NCI-H1417 treated with DMSO at 0.1 percent for 48 hours (cell line): ENCODE data around the gene SLU7.
"Not testable (repeated sequence)": the region's sequence is repeated elsewhere in the genome, so short reads cannot be mapped to it uniquely, and the experiment has no call there.

ENCODE experiments used
- DNase-seq: peaks from one replicate; lab custom pipeline; 2025; lab: John Stamatoyannopoulos, UW

The SLU7 gene

GRCh38 chr5:160450164-160450932 is 31.5 kb upstream of the SLU7 start:
- no peak for DNase-seq

- DNase-seq: no peak
Measured at GRCh38 chr5:160449458-160449857, 30.6 kb upstream of the SLU7 start.

DNA sequence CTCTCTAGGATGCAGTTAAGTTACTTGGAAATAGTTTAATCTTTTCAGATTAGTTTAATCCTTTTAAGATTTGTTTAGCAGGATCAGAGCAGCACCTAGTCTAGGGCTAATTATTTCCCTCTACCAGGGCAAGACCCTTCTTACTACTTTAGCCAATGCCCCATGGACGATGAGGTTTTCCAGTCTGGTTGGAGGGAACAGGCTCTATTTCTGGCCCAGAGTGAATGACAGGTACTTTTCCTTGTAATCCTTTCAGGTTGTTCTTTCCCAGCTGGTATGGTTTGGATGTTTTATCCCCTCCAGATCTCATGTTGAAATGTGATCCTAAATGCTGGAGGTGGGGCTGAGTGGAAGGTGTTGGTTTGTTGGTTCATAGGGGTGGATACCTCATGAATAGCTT is 30.0 kb upstream of the SLU7 start:
- no peak for DNase-seq

GRCh38 chr5:160445751-160446150 is 26.9 kb upstream of the SLU7 start:
- no peak for DNase-seq

DNA sequence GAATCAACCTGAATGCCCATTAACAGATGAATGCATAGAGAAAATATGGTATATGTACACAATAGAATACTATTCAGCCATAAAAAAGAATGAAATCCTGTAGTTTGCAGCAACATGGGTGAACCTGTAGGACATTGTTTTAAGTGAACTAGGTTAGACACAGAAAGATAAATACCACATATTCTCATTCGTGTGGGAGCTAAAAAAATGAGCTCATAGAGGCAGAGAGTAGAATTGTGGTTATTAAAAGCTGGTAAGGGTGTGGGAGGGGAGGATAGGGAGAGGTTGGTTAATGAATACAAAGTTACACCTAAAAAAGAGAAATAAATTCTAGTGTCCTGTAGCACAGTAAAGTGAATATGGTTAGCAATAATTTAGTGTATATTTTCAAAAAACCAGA is 26.3 kb upstream of the SLU7 start:
- no peak for DNase-seq

- DNase-seq: no peak
Measured at GRCh38 chr5:160444407-160444806, 25.5 kb upstream of the SLU7 start.

GRCh38 chr5:160442824-160443431 is 24.0 kb upstream of the SLU7 start:
- DNase-seq: no peak

GRCh38 chr5:160441311-160441781 is 22.5 kb upstream of the SLU7 start:
- no peak for DNase-seq

- peak; percentile 72 for DNase-seq
Measured at GRCh38 chr5:160439205-160439600, 20.3 kb upstream of the SLU7 start.

DNA sequence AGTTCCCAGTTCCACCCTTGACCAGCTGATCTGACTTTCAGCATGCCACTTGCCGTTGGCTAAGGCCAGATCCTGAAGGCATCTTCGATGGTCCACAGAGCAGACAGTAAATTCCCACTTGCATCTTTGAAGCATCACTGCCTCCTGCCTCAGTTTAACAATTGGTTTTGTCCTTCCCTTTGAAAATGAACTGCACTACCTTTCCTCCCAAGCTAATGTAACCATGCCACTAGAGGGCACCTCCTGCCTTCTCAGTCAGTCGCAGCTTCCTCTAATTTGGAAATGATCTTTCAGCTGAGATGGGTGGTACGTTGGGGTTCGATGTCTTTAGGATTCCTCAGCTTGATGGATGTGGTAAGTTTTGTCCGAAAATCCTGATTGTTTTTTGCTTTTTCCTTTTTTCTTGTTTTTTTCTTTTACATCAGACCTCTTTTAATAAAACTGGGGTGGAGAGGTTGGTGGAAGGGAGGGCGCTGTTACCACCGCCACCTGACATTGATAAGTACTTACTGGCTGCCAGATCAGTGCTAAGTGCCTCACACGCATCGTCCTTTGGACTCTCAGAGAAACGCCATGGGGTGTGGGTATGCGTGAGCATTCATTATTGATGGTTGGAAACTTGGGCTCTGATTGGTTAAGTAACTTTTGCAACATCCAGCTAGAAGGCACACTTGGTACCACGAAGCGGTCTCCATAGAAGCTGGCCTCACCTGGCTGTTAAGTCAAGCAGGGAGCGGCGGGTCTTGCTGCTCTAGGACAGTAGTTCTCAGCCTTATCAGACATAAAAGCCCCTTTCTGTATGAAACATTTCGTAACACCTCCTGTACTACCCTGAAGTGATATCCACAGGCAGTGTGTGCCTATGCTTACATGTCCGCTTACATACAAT is 19.7 kb upstream of the SLU7 start:
- DNase-seq: peak; percentile 72

DNA sequence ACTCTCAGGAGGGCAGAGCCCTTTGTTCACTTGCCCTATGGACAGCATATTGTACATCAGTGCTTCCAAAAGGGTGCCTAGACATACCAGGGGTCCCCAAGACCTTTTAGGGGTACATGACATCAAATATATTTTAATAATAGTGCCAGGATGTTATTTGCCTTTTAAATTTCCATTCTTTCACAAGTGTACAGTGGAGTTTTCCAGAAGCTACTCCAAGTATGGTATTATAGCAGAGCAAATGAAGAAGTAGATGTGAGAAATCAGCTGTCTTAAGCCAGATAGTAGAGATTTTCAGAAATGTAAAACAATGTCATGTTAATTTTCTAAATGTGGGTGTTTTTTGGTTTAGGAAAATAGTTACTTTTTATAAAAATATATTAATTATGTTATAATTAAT is 18.4 kb upstream of the SLU7 start:
- no peak for DNase-seq

- DNase-seq: not testable (repeated sequence)
Measured at GRCh38 chr5:160436661-160437060, 17.8 kb upstream of the SLU7 start.

- no peak for DNase-seq
Measured at GRCh38 chr5:160436017-160436416, 17.1 kb upstream of the SLU7 start.

DNA sequence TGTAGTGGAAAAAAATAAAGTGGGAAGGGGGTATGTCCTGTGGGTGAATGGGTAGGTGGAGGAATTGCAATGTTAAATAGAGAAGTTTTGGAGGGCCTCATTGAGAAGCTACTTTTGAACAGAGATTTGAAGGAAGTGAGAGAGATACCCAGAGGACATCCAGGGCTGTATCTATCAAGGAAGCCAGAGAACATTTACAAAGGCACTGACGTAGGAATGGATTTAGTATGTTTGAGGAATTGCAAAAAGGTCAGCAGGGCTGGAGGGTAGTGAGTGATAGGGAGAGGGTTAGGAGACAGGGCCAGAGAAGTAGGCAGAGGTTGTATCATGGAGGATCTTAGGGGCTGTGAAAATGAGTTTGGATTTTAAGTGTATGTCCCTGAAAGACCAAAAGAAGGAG is 16.7 kb upstream of the SLU7 start:
- DNase-seq: no peak

GRCh38 chr5:160434022-160434531 is 15.2 kb upstream of the SLU7 start:
- no peak for DNase-seq

GRCh38 chr5:160432787-160433186 is 13.9 kb upstream of the SLU7 start:
- no peak for DNase-seq

DNA sequence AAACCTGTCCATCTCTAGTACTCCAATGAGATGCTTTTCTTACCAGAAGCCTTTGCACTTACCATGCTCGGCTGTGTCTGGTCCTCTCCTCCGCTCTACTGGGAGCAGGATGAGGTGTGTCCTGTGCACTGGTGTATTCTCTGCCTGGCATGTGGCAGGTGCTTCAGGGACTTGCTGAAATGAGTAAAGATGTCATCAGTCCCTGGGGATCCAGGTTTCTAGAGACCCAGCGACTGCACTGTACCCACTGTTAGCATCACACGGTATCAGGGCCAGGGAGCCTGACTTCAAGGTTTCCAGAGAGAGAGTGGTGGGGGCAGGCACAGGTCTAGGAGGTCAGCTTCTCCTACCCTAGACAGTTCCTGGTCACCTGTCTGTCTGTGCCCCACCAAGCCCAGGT is 13.3 kb upstream of the SLU7 start:
- no peak for DNase-seq

- DNase-seq: no peak
Measured at GRCh38 chr5:160427607-160428006, 8.7 kb upstream of the SLU7 start.

DNA sequence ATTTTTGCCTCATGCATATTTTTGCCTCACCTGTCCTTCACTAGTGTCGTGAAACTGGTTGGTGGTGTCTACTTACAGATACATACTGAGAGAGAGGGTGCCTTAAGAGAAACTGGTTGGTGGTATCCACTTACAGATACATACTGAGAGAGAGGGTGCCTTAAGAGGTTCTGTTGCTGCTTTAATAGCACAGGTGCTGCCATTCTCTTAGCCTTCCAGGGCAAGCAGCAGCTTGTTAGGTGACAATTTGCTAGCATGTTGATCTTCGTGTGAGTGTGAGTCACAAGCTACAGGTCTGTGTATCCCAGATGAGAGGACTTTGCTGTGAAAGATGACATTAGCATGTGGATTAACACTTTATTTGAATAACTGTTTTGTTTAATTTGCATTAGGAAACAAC is 4.2 kb upstream of the SLU7 start:
- DNase-seq: no peak

DNA sequence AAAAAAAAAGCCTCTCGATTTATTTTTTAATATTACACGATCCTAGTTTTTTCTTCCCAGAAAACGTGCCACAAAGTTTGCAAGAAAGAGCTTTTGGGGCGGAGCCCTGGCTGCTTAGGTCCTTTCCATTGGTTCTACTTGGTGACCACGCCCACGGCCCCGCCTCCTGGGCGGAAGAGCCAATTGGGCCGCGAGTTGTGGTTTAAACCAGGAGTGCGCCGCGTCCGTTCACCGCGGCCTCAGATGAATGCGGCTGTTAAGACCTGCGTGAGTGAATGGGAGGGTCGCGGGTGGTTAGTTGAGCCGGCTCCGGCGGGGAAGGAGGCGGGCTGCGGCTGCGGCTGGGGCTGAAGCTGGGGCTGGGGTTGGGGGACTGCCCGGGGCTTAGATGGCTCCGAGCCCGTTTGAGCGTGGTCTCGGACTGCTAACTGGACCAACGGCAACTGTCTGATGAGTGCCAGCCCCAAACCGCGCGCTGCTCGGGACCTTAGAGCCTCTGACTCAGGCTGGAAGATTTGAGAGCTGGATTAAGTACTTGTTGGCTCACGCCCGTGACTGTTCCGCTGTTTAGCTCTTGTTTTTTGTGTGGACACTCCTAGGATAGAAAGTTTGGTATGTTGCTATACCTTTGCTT is 2.9 kb upstream of the SLU7 start, which contains the start of gene PTTG1:
Gene PTTG1 (plus strand): TSS at position 231 of the 634 bp plus-strand sequence. CDS start 458 bp downstream, outside the sequence.
- DNase-seq: peak; percentile 30

DNA sequence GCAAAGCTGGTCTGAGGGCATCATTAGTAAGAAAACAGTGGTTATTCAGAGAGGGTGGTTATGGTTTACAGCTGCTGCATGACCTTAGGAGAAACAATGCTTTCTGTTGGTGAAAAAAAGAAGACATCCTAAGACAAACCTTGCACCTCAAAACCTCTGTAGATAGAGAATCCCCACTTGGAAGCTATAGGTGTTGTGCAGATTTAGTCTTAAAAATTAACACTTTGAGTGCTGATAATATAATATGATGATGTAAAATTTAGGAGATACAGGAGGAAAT is 1.4 kb upstream of the SLU7 start:
- no peak for DNase-seq
